Measurements from ENCODE around the gene PAMR1.

DNA sequence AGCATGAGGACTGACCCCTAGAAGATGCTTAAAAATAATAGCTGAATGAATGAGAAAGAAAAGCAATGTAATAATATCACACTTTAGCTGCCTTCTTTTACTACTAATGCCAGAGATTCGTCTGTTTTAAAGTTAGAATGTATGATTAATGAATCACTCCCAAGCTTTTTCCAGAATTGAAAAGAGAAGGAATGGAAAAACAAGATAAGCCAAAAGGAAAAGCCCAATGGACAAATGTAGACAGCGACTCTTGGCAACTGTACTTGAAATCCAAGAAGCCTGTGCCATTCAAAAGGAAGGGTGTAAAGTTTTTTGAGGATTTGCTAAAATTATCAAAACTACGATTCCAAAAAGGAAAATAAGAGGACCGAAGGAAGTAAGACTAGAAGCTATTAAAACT, 40.8 kb upstream of the PAMR1 start:
- TF ChIP-seq POLR2AphosphoS5 (IDR thresholded peaks at IDR 0.05): no peak
- TF ChIP-seq, protein P1, sequence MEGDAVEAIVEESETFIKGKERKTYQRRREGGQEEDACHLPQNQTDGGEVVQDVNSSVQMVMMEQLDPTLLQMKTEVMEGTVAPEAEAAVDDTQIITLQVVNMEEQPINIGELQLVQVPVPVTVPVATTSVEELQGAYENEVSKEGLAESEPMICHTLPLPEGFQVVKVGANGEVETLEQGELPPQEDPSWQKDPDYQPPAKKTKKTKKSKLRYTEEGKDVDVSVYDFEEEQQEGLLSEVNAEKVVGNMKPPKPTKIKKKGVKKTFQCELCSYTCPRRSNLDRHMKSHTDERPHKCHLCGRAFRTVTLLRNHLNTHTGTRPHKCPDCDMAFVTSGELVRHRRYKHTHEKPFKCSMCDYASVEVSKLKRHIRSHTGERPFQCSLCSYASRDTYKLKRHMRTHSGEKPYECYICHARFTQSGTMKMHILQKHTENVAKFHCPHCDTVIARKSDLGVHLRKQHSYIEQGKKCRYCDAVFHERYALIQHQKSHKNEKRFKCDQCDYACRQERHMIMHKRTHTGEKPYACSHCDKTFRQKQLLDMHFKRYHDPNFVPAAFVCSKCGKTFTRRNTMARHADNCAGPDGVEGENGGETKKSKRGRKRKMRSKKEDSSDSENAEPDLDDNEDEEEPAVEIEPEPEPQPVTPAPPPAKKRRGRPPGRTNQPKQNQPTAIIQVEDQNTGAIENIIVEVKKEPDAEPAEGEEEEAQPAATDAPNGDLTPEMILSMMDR (IDR thresholded peaks at IDR 0.05): no peak
- TF ChIP-seq POLR2A (IDR thresholded peaks at IDR 0.05): no peak
- no peak for TF ChIP-seq EP300 (IDR thresholded peaks at IDR 0.05)
